Astrocyte (in vitro differentiated cells and primary cell): Measurements from ENCODE around the gene SLC6A13. TPM values are rescaled to one million over a fixed set of nuclear protein-coding genes. Genes with fewer than 3 reads are reported as not detected.

ENCODE experiments used
- DNase-seq: peaks from one replicate; pipeline ENCODE4 v3.0.0-alpha.2; 2010; ENCODE audit warnings: low read depth
- FAIRE-seq: peaks from 2 replicates; lab custom pipeline; 2011; peaks lifted over from hg19 to GRCh38; lab: Jason Lieb, UNC
- H2AFZ ChIP-seq: 2 replicates; pipeline ENCODE4 v1.6.0; 2012; ENCODE audit warnings: low read depth, low read length, inconsistent platforms
- H3K27ac ChIP-seq: 2 replicates; pipeline ENCODE4 v1.5.1; 2011; ENCODE audit warnings: low read depth, low read length, inconsistent platforms
- H3K27me3 ChIP-seq: 2 replicates; pipeline ENCODE4 v1.6.0; 2011; ENCODE audit warnings: low read length, inconsistent platforms; ENCODE audit not compliant: insufficient read depth
- H3K36me3 ChIP-seq: 2 replicates; pipeline ENCODE4 v1.5.1; 2011; ENCODE audit warnings: low read length, inconsistent platforms; ENCODE audit not compliant: insufficient read depth
- H3K4me1 ChIP-seq: 2 replicates; pipeline ENCODE4 v1.5.1; 2011; ENCODE audit warnings: low read length, inconsistent platforms; ENCODE audit not compliant: insufficient read depth
- H3K4me2 ChIP-seq: 2 replicates; pipeline ENCODE4 v1.6.0; 2012; ENCODE audit warnings: low read length, inconsistent platforms
- H3K4me3 ChIP-seq: 2 replicates; pipeline ENCODE4 v1.5.1; 2011; ENCODE audit warnings: low read depth, mild to moderate bottlenecking, low read length, inconsistent platforms; ENCODE audit not compliant: insufficient read depth
- H3K79me2 ChIP-seq: 2 replicates; pipeline ENCODE4 v1.6.0; 2012; ENCODE audit warnings: mild to moderate bottlenecking, low read length, inconsistent platforms; ENCODE audit not compliant: insufficient read depth
- H3K9ac ChIP-seq: 2 replicates; pipeline ENCODE4 v1.6.0; 2012; ENCODE audit warnings: mild to moderate bottlenecking, low read length, inconsistent platforms
- H3K9me3 ChIP-seq: 2 replicates; pipeline ENCODE4 v1.5.1; 2012; ENCODE audit warnings: low read depth, mild to moderate bottlenecking, low read length, inconsistent platforms; ENCODE audit not compliant: insufficient read depth
- H4K20me1 ChIP-seq: 2 replicates; pipeline ENCODE4 v1.6.0; 2012; ENCODE audit warnings: low read length, inconsistent platforms; ENCODE audit not compliant: insufficient read depth
- H3K27ac Mint-ChIP-seq: one replicate; pipeline ENCODE4 v1.8.0; 2021; ENCODE audit warnings: mild to moderate bottlenecking, mixed read lengths; ENCODE audit not compliant: unreplicated experiment
- H3K27me3 Mint-ChIP-seq: one replicate; pipeline ENCODE4 v1.8.0; 2021; ENCODE audit warnings: low read depth, mixed read lengths; ENCODE audit not compliant: unreplicated experiment
- H3K36me3 Mint-ChIP-seq: one replicate; pipeline ENCODE4 v1.8.0; 2021; ENCODE audit warnings: low read depth, mixed read lengths; ENCODE audit not compliant: unreplicated experiment
- H3K4me1 Mint-ChIP-seq: one replicate; pipeline ENCODE4 v1.8.0; 2021; ENCODE audit warnings: low read depth, mixed read lengths; ENCODE audit not compliant: unreplicated experiment
- H3K4me3 Mint-ChIP-seq: one replicate; pipeline ENCODE4 v1.8.0; 2021; ENCODE audit warnings: mild to moderate bottlenecking, moderate library complexity, mixed read lengths; ENCODE audit not compliant: unreplicated experiment
- H3K9me3 Mint-ChIP-seq: one replicate; pipeline ENCODE4 v1.8.0; 2021; ENCODE audit warnings: mild to moderate bottlenecking, mixed read lengths; ENCODE audit not compliant: unreplicated experiment
- EZH2 ChIP-seq: IDR thresholded peaks from 2 replicates; pipeline ENCODE4 v1.6.1; 2012; ENCODE audit warnings: mild to moderate bottlenecking, low read length, inconsistent platforms; ENCODE audit not compliant: insufficient read depth
- total RNA-seq: library from RNA; stranded (reverse); gene quantifications from 2 replicates; pipeline ENCODE4 v1.2.1, GENCODE V29; 2021
- TF ChIP-seq, protein P1 (sequence below): IDR thresholded peaks from 2 replicates; pipeline ENCODE4 v1.5.1; 2011; ENCODE audit warnings: low read depth, mild to moderate bottlenecking, inconsistent platforms, low read length, moderate library complexity; ENCODE audit not compliant: insufficient read depth

The SLC6A13 gene
- total RNA-seq, 1 donor from 2014 or later: 2.6 TPM

DNA sequence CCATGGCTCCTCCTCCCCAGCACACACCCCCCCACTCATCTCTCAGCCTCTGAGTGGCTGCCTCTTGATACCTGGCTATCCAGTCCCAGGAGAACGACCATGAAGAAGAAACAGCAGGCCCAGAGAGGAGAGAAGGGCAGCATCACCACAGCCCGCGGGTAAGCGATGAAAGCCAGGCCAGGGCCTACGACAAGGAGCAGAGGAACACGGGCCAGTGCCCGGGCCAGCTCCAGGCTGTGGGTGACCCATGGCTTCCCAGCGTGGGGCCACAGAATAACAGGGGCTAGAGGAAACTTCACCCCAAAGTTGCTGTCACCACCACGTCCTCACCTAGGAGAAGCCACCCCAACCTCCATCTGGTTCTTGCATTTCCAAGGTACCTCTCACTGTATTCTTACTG lies 38.3 kb downstream of the SLC6A13 start:
- H2AFZ ChIP-seq: no peak overlapping the region
- no peak overlapping the region for H3K9ac ChIP-seq
- Mint-ChIP-seq H3K9me3 (peaks cover 2% of the 10 kb centered on the region), H3K27ac (no peak overlapping the region), H3K4me3 (no peak overlapping the region), H3K4me1 (no peaks in the 10 kb centered on the region), H3K36me3 (no peaks in the 10 kb centered on the region), H3K27me3 (peaks cover 50% of the 10 kb centered on the region)
- H3K4me3 ChIP-seq: no peak overlapping the region
- TF ChIP-seq EZH2: no peak
- TF ChIP-seq, protein P1, sequence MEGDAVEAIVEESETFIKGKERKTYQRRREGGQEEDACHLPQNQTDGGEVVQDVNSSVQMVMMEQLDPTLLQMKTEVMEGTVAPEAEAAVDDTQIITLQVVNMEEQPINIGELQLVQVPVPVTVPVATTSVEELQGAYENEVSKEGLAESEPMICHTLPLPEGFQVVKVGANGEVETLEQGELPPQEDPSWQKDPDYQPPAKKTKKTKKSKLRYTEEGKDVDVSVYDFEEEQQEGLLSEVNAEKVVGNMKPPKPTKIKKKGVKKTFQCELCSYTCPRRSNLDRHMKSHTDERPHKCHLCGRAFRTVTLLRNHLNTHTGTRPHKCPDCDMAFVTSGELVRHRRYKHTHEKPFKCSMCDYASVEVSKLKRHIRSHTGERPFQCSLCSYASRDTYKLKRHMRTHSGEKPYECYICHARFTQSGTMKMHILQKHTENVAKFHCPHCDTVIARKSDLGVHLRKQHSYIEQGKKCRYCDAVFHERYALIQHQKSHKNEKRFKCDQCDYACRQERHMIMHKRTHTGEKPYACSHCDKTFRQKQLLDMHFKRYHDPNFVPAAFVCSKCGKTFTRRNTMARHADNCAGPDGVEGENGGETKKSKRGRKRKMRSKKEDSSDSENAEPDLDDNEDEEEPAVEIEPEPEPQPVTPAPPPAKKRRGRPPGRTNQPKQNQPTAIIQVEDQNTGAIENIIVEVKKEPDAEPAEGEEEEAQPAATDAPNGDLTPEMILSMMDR: no peak
- DNase-seq: no peak
- no peaks in the 10 kb centered on the region for H3K9me3 ChIP-seq
- no peak for FAIRE-seq
- H3K4me2 ChIP-seq: no peak overlapping the region
- no peak overlapping the region for H3K27ac ChIP-seq
- no peaks in the 10 kb centered on the region for H3K36me3 ChIP-seq
- peaks cover 22% of the 10 kb centered on the region for H3K27me3 ChIP-seq
- no peaks in the 10 kb centered on the region for H4K20me1 ChIP-seq
- no peaks in the 10 kb centered on the region for H3K79me2 ChIP-seq
- H3K4me1 ChIP-seq: no peaks in the 10 kb centered on the region

GRCh38 chr12:223841-224240 lies 38.8 kb downstream of the SLC6A13 start:
- Mint-ChIP-seq H3K27me3 (peaks cover 45% of the 10 kb centered on the region), H3K4me1 (no peaks in the 10 kb centered on the region), H3K27ac (no peak overlapping the region), H3K4me3 (no peak overlapping the region), H3K36me3 (no peaks in the 10 kb centered on the region), H3K9me3 (peaks cover 2% of the 10 kb centered on the region)
- Histone ChIP-seq H3K4me1 (no peaks in the 10 kb centered on the region), H3K36me3 (no peaks in the 10 kb centered on the region), H3K79me2 (no peaks in the 10 kb centered on the region), H3K9me3 (no peaks in the 10 kb centered on the region), H3K4me3 (no peak overlapping the region), H3K27ac (no peak overlapping the region), H3K9ac (no peak overlapping the region), H2AFZ (no peak overlapping the region), H3K27me3 (peaks cover 17% of the 10 kb centered on the region), H4K20me1 (no peaks in the 10 kb centered on the region), H3K4me2 (no peak overlapping the region)
- no peak for TF ChIP-seq EZH2
- TF ChIP-seq, protein P1: no peak
- DNase-seq: no peak
- FAIRE-seq: no peak

GRCh38 chr12:221736-222135 lies 40.9 kb downstream of the SLC6A13 start:
- Mint-ChIP-seq H3K27me3 (peaks cover 35% of the 10 kb centered on the region), H3K9me3 (peaks cover 6% of the 10 kb centered on the region), H3K27ac (no peak overlapping the region), H3K4me3 (no peak overlapping the region), H3K4me1 (no peaks in the 10 kb centered on the region), H3K36me3 (peaks cover 3% of the 10 kb centered on the region)
- Histone ChIP-seq H3K27me3 (peaks cover 9% of the 10 kb centered on the region), H3K27ac (no peak overlapping the region), H3K4me2 (no peak overlapping the region), H4K20me1 (no peaks in the 10 kb centered on the region), H2AFZ (no peak overlapping the region), H3K4me3 (no peak overlapping the region), H3K9me3 (no peaks in the 10 kb centered on the region), H3K9ac (no peak overlapping the region), H3K4me1 (no peaks in the 10 kb centered on the region), H3K36me3 (no peaks in the 10 kb centered on the region), H3K79me2 (no peaks in the 10 kb centered on the region)
- TF ChIP-seq, protein P1: no peak
- no peak for TF ChIP-seq EZH2
- no peak for DNase-seq
- FAIRE-seq: no peak
